Erythroblast (primary cell): ENCODE data around the gene RAD51B.
A peak's percentile ranks its signal among the peaks of the same experiment; 100 is the strongest.

ENCODE experiments used
- DNase-seq, 2 experiments: peaks; one replicate each; lab custom pipeline; 2025; lab: John Stamatoyannopoulos, UW
- GATA1 ChIP-seq: IDR thresholded peaks from 2 replicates; pipeline ENCODE4 v1.6.1; 2011; ENCODE audit warnings: low read depth, mild to moderate bottlenecking, control low read depth, low read length, moderate library complexity
- POLR2A ChIP-seq: IDR thresholded peaks from 2 replicates; pipeline ENCODE4 v1.6.1; 2011; ENCODE audit warnings: mild to moderate bottlenecking, low read length

The RAD51B gene

DNA sequence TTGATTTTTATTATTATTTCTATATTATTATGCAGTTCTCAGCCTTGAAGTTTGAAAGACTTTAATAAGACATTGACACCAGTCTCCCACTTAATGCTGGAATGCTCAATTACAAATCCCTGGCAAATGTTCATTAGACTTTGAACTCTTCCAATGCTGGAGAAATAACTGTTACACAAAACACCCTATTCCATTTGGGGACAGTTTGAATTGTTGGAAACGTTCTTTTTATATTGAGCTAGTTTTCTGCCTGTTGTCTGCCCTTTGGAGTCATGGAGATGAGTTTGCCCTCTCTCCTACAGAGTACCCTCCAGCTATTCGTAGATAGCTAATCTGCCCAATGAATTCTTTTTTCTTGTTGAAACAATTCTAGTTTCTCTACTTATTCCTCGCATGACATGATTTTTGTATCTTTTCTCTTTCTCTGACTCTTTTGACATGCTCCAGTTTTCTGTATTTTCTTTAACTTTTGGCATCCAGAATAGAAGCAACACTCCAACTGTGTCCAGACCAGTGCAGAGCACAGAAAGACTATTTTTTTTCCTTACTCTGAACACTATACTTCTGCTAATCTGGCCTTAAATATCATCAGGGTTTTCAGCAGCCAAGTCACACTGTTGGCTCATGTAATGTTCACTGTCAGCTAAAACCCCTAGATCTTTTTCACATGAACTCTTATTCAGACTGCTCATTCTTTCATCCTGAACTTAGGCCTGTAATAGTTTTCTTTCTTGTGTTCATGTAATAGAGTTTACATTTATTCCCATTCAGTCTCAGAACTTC lies 379.3 kb downstream of the RAD51B start:
- TF ChIP-seq POLR2A, result no peak
- no peak for DNase-seq

DNA sequence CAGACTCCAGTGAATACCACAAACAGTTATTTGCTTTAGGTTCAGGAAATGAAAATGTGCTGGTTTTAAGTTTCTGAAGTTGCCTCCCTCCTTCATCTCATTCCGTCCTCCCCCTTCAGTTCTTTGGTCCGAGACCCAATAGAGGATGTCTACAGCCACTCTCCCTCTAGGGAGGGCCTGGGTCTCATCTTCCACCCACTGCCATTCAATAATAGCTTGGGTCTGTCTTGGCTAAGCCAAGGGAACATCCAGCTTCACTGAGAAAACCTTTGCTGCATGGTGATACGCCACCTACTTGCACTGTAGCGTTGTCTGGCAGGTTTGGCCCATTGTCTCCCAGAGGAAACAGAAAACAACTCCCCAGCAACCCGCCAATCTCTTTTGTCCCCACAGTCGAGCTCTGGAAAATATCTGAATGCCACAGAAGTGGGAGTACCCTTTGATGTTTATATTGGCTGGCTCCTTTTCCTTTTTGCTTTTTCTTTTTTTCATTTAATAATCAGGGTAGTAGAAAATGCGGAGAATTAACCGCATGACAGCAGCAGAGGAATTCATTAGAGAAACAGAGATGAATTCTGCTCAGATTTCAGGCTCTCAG lies 380.1 kb downstream of the RAD51B start:
- no peak for TF ChIP-seq POLR2A

DNA sequence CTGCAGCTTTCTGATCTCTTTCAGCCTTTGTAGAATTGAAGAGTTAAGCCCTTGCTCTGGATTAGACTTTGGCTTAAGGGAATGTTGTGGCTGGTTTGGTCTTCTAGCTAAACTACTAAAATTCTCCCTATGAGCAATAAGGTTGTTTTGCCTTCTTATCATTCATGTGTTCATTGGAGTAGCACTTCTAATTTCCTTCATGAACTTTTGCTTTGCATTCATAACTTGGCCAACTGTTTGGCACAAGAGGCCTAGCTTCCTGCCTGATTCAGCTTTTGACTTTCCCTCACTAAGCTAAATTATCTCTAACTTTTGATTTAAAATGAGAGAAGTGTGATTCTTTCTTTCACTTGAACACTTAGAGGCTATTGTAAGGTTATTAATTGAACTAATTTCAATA lies 384.3 kb downstream of the RAD51B start:
- DNase-seq, result no peak
- no peak for TF ChIP-seq GATA1
- TF ChIP-seq POLR2A, result no peak

More for the DNA sequence above, 380.1 kb downstream of the RAD51B start:
- DNase-seq, result no peak

DNA sequence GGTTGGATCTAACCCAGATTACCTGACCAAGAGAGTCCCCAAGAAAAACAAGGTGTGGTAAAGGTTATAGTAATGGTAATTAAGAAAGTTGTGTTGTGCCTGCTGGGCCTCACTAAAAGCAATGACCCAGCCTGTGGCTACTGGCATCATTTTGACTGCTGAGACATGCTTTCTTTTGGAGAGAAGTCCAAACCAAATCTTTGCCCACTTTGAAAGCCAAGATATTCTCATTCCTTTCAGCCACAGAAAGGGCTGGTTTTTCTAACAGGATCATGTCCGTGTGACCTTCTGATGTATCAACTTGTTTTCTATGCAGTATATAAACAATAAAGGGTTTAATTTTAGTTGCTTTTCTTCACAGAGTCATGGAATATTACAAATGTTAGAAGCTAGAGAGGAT lies 388.6 kb downstream of the RAD51B start:
- TF ChIP-seq GATA1, result no peak
- TF ChIP-seq POLR2A, result no peak
- no peak for DNase-seq

DNA sequence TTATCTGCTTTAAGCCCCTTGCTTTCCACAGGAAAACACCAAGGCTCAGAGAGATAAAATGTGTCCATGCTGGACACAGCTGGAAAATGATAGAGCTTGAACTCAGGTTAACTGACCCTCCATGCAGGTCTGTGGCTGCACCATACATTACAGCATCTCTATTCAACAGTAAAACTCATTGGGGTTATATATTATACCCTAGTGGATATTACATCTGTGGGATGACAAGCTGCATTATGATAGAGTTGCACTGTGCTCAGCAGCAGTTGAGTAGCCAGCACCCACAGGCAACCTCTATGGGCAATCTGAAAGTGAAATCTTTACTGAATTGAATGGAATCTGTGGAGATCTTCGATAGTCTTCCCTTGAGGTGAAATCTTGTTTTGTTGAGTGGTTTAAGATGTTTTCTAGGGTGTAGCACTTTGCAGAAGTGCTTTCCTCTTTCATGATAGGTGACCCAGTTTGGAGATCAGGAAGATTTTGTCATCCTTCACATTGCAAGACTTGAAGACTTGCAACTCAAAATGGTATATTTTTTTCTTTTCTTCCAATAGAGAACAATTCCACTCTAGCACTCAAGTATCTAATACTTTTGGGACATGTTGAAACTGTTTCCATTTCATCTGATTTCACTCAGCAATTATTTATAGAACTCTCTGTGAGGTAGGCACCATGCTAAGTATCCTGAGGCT lies 389.2 kb downstream of the RAD51B start:
- no peak for DNase-seq

DNA sequence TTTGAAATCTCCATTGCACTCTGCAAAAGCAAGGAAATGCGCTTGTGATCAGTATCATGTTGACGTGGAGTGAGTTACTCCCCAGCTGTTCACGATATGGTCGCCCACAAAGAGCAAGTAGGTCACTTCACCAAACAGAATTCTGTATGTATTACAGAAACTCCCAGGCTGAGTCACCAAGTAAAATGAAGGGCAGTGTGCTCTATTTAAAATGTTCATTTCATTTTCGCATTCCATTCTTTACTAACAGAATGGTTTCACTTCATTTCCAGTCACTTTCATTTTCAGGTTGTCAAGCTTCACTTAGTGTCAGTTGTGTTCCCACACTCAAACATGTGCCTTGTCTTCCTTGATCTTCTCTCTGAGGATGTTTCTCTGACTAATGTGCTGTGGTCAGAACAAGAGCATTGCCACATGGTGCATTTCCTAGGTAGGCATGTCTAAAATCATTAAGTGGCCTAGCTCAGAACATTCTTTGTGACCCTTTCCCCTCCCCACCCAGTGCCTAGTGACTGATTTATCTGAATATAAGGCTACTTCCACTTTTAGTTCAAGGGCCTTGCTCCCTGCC lies 391.2 kb downstream of the RAD51B start:
- DNase-seq, result peak; percentile 68 to 72
- TF ChIP-seq POLR2A (peak; percentile 15), GATA1 (no peak)

More for the DNA sequence above, 389.2 kb downstream of the RAD51B start:
- TF ChIP-seq GATA1 (no peak), POLR2A (no peak)

DNA sequence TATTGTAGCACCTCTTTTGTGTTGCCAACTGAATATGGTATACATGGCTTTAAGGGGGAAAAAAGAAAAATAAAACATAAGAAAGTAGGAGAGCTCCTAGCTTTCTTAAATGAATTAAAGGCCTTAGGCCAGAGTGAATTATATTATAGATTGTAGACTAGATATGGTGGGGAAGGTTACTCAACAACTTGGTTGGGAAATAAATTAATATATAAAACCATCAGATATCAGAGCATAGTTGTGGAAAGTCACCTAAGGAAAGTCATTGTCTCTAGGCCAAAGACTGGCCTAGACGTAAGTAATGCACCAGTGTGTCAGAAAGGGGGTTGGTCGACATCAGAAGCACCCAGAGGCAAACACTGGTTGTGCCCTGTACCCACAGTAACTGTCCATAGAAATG lies 391.8 kb downstream of the RAD51B start:
- no peak for TF ChIP-seq POLR2A
- no peak for TF ChIP-seq GATA1
- DNase-seq, result no peak

DNA sequence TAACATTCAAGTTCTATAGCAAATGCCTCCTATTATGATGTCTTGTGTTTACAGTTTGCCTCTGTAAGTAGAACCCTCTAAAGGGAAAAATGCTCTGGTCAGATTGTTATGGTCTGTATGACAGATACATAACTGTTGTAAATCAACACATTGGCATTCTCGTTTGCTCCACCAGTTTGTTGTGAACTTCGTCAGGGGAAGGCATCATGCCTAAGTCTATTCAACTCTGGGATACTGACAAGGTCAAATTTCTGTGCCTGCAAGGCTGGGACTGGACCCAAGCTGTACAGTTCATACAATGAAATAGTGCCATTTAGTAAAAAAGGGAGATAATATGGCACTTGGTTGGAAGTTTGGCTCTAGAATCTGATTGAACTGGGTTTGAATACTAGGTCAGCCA lies 392.3 kb downstream of the RAD51B start:
- no peak for DNase-seq
- TF ChIP-seq GATA1 (no peak), POLR2A (no peak)

DNA sequence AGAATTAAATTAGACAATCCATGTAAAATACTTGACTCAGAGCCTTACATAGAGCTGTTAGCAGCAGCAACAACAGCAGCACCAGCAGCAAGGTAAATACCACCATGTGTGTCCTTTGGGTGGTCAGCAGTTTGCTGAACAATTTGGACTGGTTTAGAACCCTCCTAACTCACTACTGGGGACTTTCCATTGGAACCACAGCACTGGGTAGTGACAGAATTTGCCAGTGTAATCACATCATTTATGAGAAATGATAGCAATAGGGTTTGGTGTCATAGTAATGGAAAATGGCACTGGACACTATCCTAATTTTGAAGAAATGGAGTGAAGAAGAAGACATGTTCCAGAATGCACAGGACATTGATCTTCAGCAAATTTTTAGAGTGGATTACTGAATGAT lies 392.8 kb downstream of the RAD51B start:
- no peak for DNase-seq
- TF ChIP-seq POLR2A (no peak), GATA1 (no peak)

DNA sequence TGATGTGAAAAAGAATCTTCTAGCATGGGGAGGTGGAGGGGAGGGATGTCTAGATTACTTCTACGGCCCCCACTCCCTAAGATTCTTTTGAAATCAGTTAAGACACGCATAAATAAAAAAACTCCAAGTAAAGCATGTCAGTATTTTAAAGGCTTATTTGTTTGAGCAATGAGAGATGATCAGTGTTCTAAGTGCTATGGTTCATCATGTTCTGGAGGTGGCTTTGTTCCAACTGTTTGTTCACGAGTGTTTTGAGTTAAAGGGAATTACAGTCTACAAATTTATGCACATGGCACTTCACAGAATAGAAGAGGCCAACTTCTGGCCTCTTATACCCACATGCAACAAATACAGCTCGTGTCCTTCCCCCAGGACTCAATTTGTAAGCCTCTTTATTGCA lies 394.9 kb downstream of the RAD51B start:
- no peak for DNase-seq
- TF ChIP-seq POLR2A, result no peak
- TF ChIP-seq GATA1, result no peak

DNA sequence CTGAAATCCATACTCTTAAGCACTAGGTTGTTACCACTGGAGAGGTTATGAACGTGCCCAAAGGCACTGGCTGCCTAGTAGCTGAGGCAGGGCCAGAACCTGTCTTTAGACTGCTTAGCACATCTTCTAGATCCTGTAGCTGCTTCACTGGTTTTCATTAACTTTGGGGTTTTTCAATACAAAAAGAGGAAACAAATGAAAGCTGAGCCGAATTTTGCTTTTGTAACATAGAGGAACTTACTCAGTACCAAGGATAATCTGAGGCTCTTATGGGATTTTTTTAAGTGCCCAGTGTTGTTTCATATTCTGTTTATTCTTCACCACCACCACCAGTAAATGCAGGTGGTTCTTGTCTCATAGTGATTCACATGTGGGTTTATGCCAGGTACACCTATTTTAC lies 396.1 kb downstream of the RAD51B start:
- DNase-seq, result no peak

DNA sequence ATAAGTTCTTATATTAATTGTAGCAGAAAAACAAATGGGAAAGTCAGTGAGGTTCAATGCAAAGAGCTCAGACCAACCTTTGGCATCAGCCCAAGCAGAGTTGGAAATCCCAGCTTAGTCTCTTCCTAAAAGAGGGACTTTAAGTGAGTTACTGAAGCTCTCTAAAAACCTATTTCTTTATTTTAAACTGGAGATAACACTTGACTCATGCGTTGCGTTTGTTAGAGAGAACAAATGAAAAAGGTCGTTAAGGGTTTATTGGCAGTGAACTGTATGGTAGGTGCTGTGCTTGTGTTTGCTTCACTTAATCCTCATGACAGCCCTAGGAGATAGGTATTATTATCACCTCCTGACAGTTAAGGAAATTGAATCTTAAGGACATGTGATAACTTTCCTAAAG lies 396.5 kb downstream of the RAD51B start:
- TF ChIP-seq GATA1, result no peak
- TF ChIP-seq POLR2A, result no peak
- DNase-seq, result no peak

More for the DNA sequence above, 396.1 kb downstream of the RAD51B start:
- no peak for TF ChIP-seq GATA1
- TF ChIP-seq POLR2A, result no peak

DNA sequence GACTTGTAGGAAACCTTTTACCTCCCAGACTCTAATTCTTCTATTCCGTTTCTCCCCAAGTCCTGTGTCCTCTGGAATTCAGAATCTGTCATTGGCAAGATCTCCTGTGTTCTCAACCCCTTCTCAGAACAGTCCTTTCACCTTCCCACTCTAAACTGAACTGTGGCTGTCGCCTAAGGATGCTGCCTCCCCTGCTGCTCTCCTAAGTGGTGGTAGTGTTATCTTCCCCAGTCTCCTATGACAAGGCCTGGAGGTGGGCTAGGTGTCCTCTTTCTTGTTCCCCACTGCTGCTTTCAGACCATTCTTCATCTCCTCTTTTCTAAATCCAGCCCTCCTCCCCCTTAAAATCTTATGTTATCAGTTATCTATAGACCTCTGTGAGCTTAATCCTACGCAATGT lies 397.4 kb downstream of the RAD51B start:
- DNase-seq, result no peak
- TF ChIP-seq GATA1 (no peak), POLR2A (no peak)

DNA sequence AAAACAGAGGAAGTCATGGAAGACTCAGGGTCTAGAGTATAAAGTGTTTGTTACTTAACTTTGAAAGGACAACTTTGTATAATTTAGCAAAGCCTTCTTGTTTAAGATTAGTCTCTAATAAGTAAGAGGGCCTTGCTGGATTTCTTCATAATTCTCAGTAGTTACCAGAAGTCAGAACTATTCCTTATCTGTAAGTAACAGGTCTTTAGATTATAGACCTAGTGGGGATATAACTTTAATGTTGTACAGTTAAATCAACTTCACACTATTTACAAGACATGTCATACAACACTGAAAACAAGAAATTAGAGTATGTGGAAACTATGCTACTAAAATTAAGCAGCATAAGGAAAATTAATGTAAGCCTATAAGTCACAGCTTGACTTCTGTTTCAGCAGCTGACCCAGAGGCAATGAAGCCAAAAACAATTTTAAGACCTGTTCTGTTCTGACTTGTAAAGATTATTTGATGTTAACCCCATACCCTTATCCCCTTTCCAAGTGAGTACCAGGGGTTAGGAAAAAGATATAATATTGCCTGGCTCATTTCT lies 398.3 kb downstream of the RAD51B start:
- peak; percentile 62 to 66 for DNase-seq
- TF ChIP-seq POLR2A, result no peak
- TF ChIP-seq GATA1, result no peak
